GM10847 (cell line): ENCODE results near the gene TRPV3.

Experiments
- POLR2A ChIP-seq: IDR thresholded peaks from 2 replicates; pipeline ENCODE4 v1.6.1; 2011; ENCODE audit not compliant: insufficient read length; ENCODE audit errors: extremely low read depth

TRPV3 gene

DNA sequence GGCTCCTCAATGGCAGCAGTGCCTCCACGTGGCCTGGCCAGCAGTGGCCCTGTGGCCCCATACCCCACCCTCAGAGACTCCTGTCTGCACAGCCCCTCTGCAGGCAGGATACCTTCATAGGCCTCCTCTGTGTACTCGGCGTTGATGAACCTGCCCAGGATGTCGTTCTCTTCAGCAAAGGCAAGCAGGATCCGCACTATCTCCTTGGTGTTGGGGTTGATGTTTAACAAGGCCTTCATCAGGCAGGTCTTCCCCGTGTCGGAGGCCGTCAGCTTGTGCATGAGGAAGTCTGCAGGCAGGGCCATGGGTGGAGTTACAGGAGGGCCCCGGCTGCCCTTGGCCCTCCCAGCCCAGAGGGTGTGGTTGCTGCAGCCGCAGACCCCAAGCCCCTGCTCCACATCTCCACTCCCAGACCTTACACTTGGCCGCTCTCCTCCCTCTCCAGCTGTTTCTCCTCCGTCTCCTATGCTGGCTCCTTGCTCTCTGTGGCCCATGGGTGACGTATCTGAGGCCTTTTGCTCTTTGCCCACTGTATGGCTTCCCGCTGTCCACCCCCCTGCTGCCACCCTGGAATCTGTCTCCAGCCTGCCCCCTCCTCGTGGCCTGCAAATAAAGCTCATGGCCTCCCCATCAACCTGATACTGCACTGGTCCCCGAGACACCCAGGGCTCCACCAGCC is 15.1 kb downstream of the TRPV3 start:
- TF ChIP-seq POLR2A = no peak

- TF ChIP-seq POLR2A = no peak
These were observed 17.6 kb downstream of the TRPV3 start for GRCh38 chr17:3539881-3540540.

DNA sequence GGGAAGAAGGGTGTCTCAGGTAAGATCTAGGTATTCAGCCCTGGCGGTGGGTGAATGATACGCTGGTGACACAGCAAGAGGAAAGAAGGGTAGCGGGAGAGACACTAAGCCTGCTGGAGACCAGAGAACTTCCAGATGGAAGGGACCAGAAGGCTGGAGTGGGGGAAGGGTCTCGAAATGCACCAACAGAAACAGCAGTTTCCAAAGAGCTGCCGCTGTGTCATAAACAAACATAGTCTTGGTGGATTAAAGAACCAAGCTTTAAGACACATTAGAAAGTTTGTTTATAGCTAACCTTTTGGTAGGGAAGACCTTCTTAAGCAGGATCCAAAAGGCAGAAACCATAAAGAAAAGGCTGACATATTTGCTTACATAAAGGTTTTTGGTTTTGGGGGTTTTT is 20.9 kb downstream of the TRPV3 start:
- no peak for TF ChIP-seq POLR2A

DNA sequence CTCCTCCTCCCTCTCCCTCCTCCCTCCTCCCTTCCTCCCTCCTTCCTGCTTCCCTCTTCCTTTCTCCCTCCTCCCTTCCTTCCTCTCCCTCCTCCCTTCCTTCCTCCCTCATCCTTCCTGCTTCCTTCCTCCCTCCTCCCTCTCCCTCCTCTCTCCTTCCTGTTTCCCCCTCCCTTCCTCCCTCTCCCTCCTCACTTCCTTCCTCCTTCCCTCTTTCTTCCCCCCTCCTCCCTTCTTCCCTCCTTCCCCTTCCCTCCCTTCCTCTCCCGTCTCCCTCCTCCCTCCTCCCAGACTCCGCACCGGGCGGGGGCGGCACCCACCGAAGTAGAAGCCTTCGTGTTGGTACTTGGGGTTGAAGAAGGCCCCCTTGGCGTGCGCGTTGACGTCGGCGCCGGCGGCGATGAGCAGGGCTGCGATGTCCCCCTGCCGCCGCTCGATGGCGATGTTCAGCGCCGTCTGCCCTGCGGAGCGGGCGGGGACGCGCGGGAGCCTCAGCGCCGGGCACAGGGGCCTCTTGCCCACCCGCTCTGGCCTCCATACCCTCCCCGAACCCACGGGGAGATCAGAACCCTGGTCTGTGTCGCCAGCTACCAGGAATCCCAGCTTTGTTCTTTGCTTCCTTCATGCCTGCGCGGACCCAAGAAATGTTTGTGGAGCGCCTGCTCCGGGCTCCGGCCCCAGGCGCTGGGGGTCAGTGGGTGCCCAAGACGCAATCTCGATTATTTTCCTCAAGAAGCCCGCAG is 22.2 kb downstream of the TRPV3 start:
- TF ChIP-seq POLR2A = no peak

- no peak for TF ChIP-seq POLR2A
These were observed 22.7 kb downstream of the TRPV3 start for GRCh38 chr17:3534881-3535252.

GRCh38 chr17:3533752-3534151 is 23.9 kb downstream of the TRPV3 start:
- no peak for TF ChIP-seq POLR2A

DNA sequence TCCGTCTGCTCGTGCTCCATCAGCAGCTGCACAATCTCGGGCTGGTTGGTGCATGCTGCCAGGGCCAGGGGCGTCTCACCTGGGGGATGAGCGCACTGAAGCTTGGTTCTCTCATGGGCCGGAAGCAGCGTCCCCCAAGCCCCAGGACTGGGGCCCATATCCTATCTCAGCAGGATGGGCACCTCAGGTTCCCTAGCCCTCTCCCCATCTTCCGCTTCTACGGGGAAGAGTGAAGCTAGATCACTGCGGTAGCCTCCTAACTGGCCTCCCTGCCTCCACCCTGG is 24.8 kb downstream of the TRPV3 start:
- no peak for TF ChIP-seq POLR2A

DNA sequence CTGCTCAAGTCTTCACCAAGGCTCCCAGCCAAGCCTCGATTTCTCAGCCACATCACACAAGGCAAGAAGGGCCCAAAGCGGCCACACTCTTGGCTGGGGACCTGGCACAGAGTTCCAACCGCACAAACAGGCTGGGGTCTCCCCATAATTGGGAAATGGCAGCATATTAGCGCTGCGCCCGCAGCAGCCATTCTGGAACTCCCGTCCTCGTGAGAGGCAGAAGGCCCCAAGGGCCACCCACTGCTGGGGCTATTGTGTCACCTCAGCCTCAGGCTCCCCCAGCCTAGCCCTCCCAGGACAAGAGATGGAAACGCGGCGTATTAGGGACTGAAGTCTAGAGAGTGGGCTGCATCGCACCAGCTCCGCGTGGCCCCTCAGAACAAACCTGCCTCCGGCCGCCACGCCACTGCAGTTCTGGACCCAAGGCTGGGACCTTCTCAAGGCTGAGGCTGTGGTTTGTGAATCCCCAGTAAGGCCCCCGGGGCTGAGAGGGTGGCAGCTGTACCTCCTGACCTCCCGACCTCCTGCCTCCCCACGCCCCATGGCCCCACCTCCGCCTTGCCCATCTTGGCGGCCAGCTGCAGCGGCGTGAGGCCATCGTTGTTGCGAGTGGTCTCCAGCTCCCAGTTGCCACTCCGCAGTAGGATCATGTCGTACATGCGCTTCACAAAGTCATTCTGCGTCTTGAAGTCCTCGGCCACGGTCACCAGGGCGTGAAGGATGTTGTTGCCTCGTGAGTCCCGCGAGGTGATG is 25.3 kb downstream of the TRPV3 start:
- TF ChIP-seq POLR2A = no peak

DNA sequence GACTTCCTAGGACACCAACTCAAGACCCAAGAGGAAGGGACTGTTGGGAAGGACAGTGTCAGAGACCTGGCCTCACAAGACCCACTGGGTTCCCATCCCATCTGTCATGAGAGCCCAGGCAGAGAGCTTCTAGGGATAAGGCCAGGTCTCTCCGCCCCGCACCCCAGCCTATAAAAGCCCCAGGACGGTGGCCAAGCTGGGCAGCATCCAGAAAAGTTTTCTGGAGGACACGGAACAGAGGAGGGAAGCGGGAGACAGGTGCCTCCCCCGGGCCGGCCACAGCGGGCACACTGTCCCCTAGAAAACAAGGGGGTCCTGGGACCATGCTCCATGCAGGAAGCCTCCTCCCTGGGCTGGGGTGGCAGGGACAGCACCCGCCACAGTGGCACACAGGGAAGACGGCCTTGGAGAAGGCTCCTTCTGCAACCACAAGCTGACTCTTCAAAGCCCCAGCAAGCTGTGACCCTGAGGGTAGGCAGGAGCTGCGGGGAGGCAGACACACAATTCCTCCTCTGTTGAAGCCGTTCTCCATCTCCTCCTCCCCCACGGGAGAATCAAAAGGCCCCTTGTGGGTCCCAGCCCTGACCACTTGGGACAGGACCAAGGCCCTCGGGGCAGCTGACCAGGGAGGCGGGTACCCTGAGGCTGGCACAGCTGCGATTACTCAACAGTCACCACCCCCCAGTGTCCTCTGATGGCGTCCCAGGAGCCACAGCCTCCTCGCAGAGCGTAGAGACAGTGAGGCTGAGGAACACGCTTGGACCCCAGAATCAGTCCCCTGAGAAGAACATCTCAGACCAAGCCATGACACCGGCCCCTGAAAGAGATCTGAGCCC is 26.1 kb downstream of the TRPV3 start:
- TF ChIP-seq POLR2A = no peak

- no peak for TF ChIP-seq POLR2A
These were observed 27.5 kb downstream of the TRPV3 start for GRCh38 chr17:3529817-3530741.

- no peak for TF ChIP-seq POLR2A
These were observed 28.6 kb downstream of the TRPV3 start for GRCh38 chr17:3528880-3529511.

- no peak for TF ChIP-seq POLR2A
These were observed 29.2 kb downstream of the TRPV3 start for GRCh38 chr17:3528403-3528851.

- no peak for TF ChIP-seq POLR2A
These were observed 29.7 kb downstream of the TRPV3 start for GRCh38 chr17:3527896-3528295.

- no peak for TF ChIP-seq POLR2A
These were observed 30.1 kb downstream of the TRPV3 start for GRCh38 chr17:3527468-3527867.

DNA sequence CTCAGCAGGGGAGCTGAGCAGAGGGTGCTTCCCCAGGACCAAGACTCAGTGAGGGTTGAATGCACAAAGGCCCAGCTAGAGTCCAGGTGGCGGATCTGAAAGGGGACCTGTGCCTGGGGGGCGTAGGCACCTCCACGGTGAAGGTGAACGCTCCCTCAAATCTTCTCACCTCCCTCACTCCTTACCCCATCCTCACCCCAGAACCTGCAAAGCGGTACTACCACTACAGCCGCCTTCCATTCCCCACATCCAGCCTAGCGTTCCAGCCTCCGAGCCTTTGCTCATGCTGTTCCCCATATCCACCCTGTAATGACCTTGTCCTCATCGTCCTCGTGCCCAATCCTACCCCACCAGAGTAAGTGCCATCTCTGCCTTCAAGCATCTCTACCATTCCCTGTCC is 30.6 kb downstream of the TRPV3 start:
- no peak for TF ChIP-seq POLR2A
